ENCODE results near the gene TSEN34. TPM values are rescaled to one million over a fixed set of nuclear protein-coding genes. Genes with fewer than 3 reads are reported as not detected.

TSEN34 gene
- total RNA-seq, 1 donor from 2014 or later = 27.8 TPM

DNA sequence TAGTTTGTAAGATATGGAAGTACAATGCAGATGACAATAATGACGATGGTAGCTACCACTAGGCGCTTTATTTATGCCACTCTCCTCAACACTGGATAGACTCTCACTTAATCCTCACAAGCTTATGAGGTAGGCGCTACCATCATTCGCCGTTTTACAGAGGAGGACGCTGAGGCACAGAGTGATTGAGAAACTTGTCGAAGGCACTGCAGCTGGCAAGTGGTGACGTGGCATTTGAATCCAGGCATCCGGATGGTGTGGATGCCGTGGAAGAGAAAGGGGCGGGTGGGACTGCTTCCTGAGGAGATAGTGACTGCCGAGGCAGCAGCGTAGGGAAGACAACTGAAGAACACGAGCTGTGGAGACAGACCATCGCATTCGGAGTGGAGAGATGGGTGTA, 8.3 kb downstream of the TSEN34 start:
- Mint-ChIP-seq H3K27me3 (ENCODE audit: unreplicated experiment) (peaks cover 8% of the 10 kb centered on the region), H3K9me3 (ENCODE audit: unreplicated experiment) (no peaks in the 10 kb centered on the region), H3K4me1 (ENCODE audit: unreplicated experiment) (peaks cover 26% of the 10 kb centered on the region), H3K27ac (ENCODE audit: unreplicated experiment) (peak overlapping the region; percentile 81), H3K4me3 (ENCODE audit: unreplicated experiment) (peak overlapping the region; percentile 73), H3K36me3 (ENCODE audit: low read depth, unreplicated experiment) (peaks cover 12% of the 10 kb centered on the region)
- TF ChIP-seq, protein P1, sequence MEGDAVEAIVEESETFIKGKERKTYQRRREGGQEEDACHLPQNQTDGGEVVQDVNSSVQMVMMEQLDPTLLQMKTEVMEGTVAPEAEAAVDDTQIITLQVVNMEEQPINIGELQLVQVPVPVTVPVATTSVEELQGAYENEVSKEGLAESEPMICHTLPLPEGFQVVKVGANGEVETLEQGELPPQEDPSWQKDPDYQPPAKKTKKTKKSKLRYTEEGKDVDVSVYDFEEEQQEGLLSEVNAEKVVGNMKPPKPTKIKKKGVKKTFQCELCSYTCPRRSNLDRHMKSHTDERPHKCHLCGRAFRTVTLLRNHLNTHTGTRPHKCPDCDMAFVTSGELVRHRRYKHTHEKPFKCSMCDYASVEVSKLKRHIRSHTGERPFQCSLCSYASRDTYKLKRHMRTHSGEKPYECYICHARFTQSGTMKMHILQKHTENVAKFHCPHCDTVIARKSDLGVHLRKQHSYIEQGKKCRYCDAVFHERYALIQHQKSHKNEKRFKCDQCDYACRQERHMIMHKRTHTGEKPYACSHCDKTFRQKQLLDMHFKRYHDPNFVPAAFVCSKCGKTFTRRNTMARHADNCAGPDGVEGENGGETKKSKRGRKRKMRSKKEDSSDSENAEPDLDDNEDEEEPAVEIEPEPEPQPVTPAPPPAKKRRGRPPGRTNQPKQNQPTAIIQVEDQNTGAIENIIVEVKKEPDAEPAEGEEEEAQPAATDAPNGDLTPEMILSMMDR (IDR thresholded peaks at IDR 0.05; ENCODE audit: unreplicated experiment) = no peak
- DNase-seq (ENCODE audit: low spot score) = no peak

DNA sequence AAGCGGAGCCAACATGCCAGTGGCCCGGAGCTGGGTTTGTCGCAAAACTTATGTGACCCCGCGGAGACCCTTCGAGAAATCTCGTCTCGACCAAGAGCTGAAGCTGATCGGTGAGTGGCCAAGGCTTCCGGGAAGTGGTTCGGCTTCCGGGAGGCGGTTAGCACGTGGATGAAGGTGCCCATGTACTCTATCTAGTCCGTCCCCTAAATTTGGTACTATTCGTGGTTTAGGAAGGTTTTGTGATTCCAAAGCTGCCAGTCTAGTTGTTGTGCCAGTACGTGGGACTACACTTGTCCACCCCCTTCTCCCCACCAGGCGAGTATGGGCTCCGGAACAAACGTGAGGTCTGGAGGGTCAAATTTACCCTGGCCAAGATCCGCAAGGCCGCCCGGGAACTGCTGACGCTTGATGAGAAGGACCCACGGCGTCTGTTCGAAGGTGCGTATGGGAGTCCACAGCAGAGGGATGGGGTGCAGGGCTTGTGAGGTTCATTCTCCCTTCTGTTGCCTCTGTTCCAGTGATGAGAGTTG, 10.1 kb downstream of the TSEN34 start:
- TF ChIP-seq, protein P1 (IDR thresholded peaks at IDR 0.05; ENCODE audit: unreplicated experiment) = no peak
- H3K27ac Mint-ChIP-seq (ENCODE audit: unreplicated experiment) = peak overlapping the region; percentile 99
- H3K36me3 Mint-ChIP-seq (ENCODE audit: low read depth, unreplicated experiment) = peaks cover 16% of the 10 kb centered on the region
- DNase-seq (ENCODE audit: low spot score) = no peak
- H3K4me1 Mint-ChIP-seq (ENCODE audit: unreplicated experiment) = peaks cover 26% of the 10 kb centered on the region
- peak overlapping the region; percentile 97 for H3K4me3 Mint-ChIP-seq (ENCODE audit: unreplicated experiment)
- peaks cover 8% of the 10 kb centered on the region for H3K27me3 Mint-ChIP-seq (ENCODE audit: unreplicated experiment)
- H3K9me3 Mint-ChIP-seq (ENCODE audit: unreplicated experiment) = no peaks in the 10 kb centered on the region

- H3K4me1 Mint-ChIP-seq (ENCODE audit: unreplicated experiment) = peaks cover 26% of the 10 kb centered on the region
- peak overlapping the region; percentile 99 for H3K27ac Mint-ChIP-seq (ENCODE audit: unreplicated experiment)
- peaks cover 19% of the 10 kb centered on the region for H3K36me3 Mint-ChIP-seq (ENCODE audit: low read depth, unreplicated experiment)
Measured at GRCh38 chr19:54201980-54202379, 10.9 kb downstream of the TSEN34 start.

GRCh38 chr19:54203151-54203611, 12.1 kb downstream of the TSEN34 start:
- DNase-seq (ENCODE audit: low spot score) = no peak
- Mint-ChIP-seq H3K27me3 (ENCODE audit: unreplicated experiment) (peaks cover 9% of the 10 kb centered on the region), H3K9me3 (ENCODE audit: unreplicated experiment) (no peaks in the 10 kb centered on the region), H3K4me1 (ENCODE audit: unreplicated experiment) (peaks cover 30% of the 10 kb centered on the region), H3K4me3 (ENCODE audit: unreplicated experiment) (peak overlapping the region; percentile 97), H3K36me3 (ENCODE audit: low read depth, unreplicated experiment) (peaks cover 31% of the 10 kb centered on the region), H3K27ac (ENCODE audit: unreplicated experiment) (peak overlapping the region; percentile 57)
- TF ChIP-seq, protein P1 (IDR thresholded peaks at IDR 0.05; ENCODE audit: unreplicated experiment) = no peak

More at GRCh38 chr19:54201980-54202379, 10.9 kb downstream of the TSEN34 start:
- H3K27me3 Mint-ChIP-seq (ENCODE audit: unreplicated experiment) = peaks cover 8% of the 10 kb centered on the region
- no peak for DNase-seq (ENCODE audit: low spot score)
- TF ChIP-seq, protein P1 (IDR thresholded peaks at IDR 0.05; ENCODE audit: unreplicated experiment) = no peak
- no peaks in the 10 kb centered on the region for H3K9me3 Mint-ChIP-seq (ENCODE audit: unreplicated experiment)
- H3K4me3 Mint-ChIP-seq (ENCODE audit: unreplicated experiment) = peak overlapping the region; percentile 97

DNA sequence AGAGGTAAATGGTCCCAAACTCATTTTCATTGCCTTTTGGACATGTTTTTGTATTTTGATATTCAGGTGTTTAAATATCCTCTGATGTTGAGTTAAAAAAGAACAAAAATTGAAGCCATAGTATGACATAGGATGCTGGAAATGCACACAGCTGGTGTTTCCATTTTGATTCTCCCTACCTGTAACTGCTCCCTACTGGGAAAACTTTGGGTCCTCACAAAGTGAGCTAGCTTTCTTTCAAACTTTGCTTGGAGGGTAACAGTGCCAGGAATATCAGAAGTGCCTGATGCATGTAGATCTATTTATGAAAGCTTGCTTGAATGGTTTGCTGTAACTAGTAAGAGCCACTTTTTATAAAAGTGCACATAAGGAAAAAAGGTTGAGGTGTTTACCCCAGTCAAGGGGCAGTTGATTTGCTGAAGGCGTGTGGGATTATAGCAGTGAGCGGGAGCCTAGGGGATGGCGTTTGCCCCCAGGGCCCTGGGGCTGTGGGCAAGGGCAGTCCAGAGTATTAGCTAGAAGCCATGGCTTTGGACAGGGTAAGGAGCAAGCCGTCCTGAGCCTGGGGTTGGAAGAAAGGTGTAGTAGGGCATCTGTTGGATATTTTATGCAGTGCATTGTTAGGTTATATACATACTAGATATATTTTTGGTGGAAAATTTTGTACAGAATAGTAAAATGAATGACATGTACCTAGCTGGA, 13.8 kb downstream of the TSEN34 start:
- Mint-ChIP-seq H3K27me3 (ENCODE audit: unreplicated experiment) (peaks cover 7% of the 10 kb centered on the region), H3K9me3 (ENCODE audit: unreplicated experiment) (no peaks in the 10 kb centered on the region), H3K36me3 (ENCODE audit: low read depth, unreplicated experiment) (peaks cover 36% of the 10 kb centered on the region), H3K27ac (ENCODE audit: unreplicated experiment) (peak overlapping the region; percentile 11), H3K4me3 (ENCODE audit: unreplicated experiment) (no peak overlapping the region), H3K4me1 (ENCODE audit: unreplicated experiment) (peaks cover 30% of the 10 kb centered on the region)
- no peak for DNase-seq (ENCODE audit: low spot score)
- TF ChIP-seq, protein P1 (IDR thresholded peaks at IDR 0.05; ENCODE audit: unreplicated experiment) = no peak

Measured in endothelial cell (in vitro differentiated cells).